Caco-2 (cell line): ENCODE data around the gene KIAA0319L. TPM values are rescaled to one million over a fixed set of nuclear protein-coding genes. Genes with fewer than 3 reads are reported as not detected.

Experiments used
- BruUV-seq: library from RNA; stranded (reverse); fragments of 400-500 nt; replicated peaks from 2 replicates; lab custom pipeline; 2021; lab: Mats Ljungman, UMichigan
- CTCF ChIA-PET: fragments of 300-600 bp; sonication (Branson Sonifier 250); formaldehyde crosslinking; loops from one replicate; lab custom pipeline; 2022; ENCODE audit warnings: antibody characterized with exemption; lab: Charles Lee
- POLR2A ChIA-PET: fragments of 300-600 bp; sonication (Branson Sonifier 250); formaldehyde crosslinking; loops from one replicate; lab custom pipeline; 2022; ENCODE audit warnings: antibody characterized with exemption; lab: Charles Lee
- DNase-seq, 2 experiments: peaks; one replicate each; pipeline versions ENCODE4 v3.0.0 to v3.0.0-alpha.2; 2020 to 2022
- H3K27me3 ChIP-seq: replicated peaks from 2 replicates; pipeline ENCODE4 v1.6.0; 2011; ENCODE audit warnings: low read length; ENCODE audit not compliant: control insufficient read depth, insufficient read depth
- H3K36me3 ChIP-seq: 2 replicates; pipeline ENCODE4 v1.5.1; 2011; ENCODE audit warnings: low read length; ENCODE audit not compliant: control insufficient read depth, insufficient read depth
- H3K4me1 ChIP-seq: fragments of 250-450 bp; sonication (Bioruptor Pico); 2 replicates; pipeline ENCODE4 v1.5.1; 2020; ENCODE audit warnings: mild to moderate bottlenecking
- H3K4me3 ChIP-seq: 2 replicates; pipeline ENCODE4 v1.5.1; 2011; ENCODE audit warnings: low read depth, mild to moderate bottlenecking, control low read depth, low read length
- H3K9me3 ChIP-seq: fragments of 250-450 bp; sonication (Bioruptor Pico); 2 replicates; pipeline ENCODE4 v1.5.1; 2020; ENCODE audit warnings: mild to moderate bottlenecking, moderate library complexity
- H3K27ac Mint-ChIP-seq: one replicate; pipeline ENCODE4 v1.8.0; 2022; ENCODE audit warnings: mixed read lengths; ENCODE audit not compliant: unreplicated experiment
- H3K27me3 Mint-ChIP-seq: one replicate; pipeline ENCODE4 v1.8.0; 2022; ENCODE audit warnings: mixed read lengths; ENCODE audit not compliant: insufficient read depth, unreplicated experiment
- H3K36me3 Mint-ChIP-seq: one replicate; pipeline ENCODE4 v1.8.0; 2022; ENCODE audit warnings: mild to moderate bottlenecking, mixed read lengths; ENCODE audit not compliant: insufficient read depth, unreplicated experiment
- H3K4me1 Mint-ChIP-seq: one replicate; pipeline ENCODE4 v1.8.0; 2022; ENCODE audit warnings: low read depth, mixed read lengths; ENCODE audit not compliant: unreplicated experiment
- H3K4me3 Mint-ChIP-seq: one replicate; pipeline ENCODE4 v1.8.0; 2022; ENCODE audit warnings: mild to moderate bottlenecking, moderate library complexity, mixed read lengths; ENCODE audit not compliant: unreplicated experiment
- H3K9me3 Mint-ChIP-seq: one replicate; pipeline ENCODE4 v1.8.0; 2022; ENCODE audit warnings: mixed read lengths; ENCODE audit not compliant: unreplicated experiment
- CTCF ChIP-seq, 2 experiments: fragments of 200-600 bp in 1 of 2; IDR thresholded peaks; 1 replicate in 1 of 2; 2 replicates in 1 of 2; pipeline versions ENCODE4 v1.5.1 to v1.8.0; 2011 to 2022; ENCODE audit warnings: antibody characterized with exemption in 1 of 2, control low read depth in 1 of 2, inconsistent platforms in 1 of 2, low read depth in 1 of 2, low read length in 1 of 2, mild to moderate bottlenecking in 1 of 2, moderate library complexity in 1 of 2; ENCODE audit not compliant: insufficient read depth in 1 of 2, severe bottlenecking in 1 of 2, unreplicated experiment in 1 of 2
- intact Hi-C: fragments of 100-400 bp; cut with micrococcal nuclease; formaldehyde crosslinking; loops from one replicate; pipeline ENCODE4 v1.10.0; 2022; ENCODE audit not compliant: unreplicated experiment
- total RNA-seq: library from RNA; stranded (reverse); gene quantifications from 2 replicates; pipeline ENCODE4 v1.2.3, GENCODE V29; 2022

The KIAA0319L gene
- total RNA-seq, 1 experiment from 2014 or later: 39.9 TPM

GRCh38 chr1:35447278-35447677, 109.9 kb downstream of the KIAA0319L start:
- no peaks in the 10 kb centered on the region for H3K27me3 ChIP-seq
- Mint-ChIP-seq H3K27ac (no peak overlapping the region), H3K4me3 (no peak overlapping the region), H3K4me1 (no peaks in the 10 kb centered on the region), H3K9me3 (no peaks in the 10 kb centered on the region), H3K27me3 (no peaks in the 10 kb centered on the region), H3K36me3 (peaks cover 6% of the 10 kb centered on the region)
- no peaks in the 10 kb centered on the region for H3K9me3 ChIP-seq
- H3K4me3 ChIP-seq: no peak overlapping the region
- no peak for DNase-seq
- H3K4me1 ChIP-seq: no peaks in the 10 kb centered on the region
- intact Hi-C loops: no loop called here
- CTCF ChIA-PET: interaction anchor here (0.6 kb wide), 1 partner anchor 263 kb away, joined by 6 read pairs; no protein-coding TSS in a partner anchor
- BruUV-seq: no TSS peak
- TF ChIP-seq CTCF (IDR thresholded peaks at IDR 0.05; ENCODE audit: insufficient read depth in 1 of 2, low read depth in 1 of 2, low read length in 1 of 2, severe bottlenecking in 1 of 2, unreplicated experiment in 1 of 2): no peak
- no peaks in the 10 kb centered on the region for H3K36me3 ChIP-seq
- POLR2A ChIA-PET: no interaction called here

- H3K27me3 ChIP-seq: no peaks in the 10 kb centered on the region
- no peaks in the 10 kb centered on the region for H3K4me1 ChIP-seq
- no peaks in the 10 kb centered on the region for H3K9me3 Mint-ChIP-seq
- H3K9me3 ChIP-seq: no peaks in the 10 kb centered on the region
- ChIA-PET CTCF (no interaction called here), POLR2A (no interaction called here)
- peaks cover 3% of the 10 kb centered on the region for H3K4me1 Mint-ChIP-seq
- H3K36me3 ChIP-seq: no peaks in the 10 kb centered on the region
- no peak for TF ChIP-seq CTCF (IDR thresholded peaks at IDR 0.05; ENCODE audit: insufficient read depth in 1 of 2, low read depth in 1 of 2, low read length in 1 of 2, severe bottlenecking in 1 of 2, unreplicated experiment in 1 of 2)
- no peaks in the 10 kb centered on the region for H3K27me3 Mint-ChIP-seq
- intact Hi-C loops: no loop called here
- H3K4me3 ChIP-seq: no peak overlapping the region
- no peak overlapping the region for H3K27ac Mint-ChIP-seq
- no peak for DNase-seq
- no TSS peak for BruUV-seq
- H3K4me3 Mint-ChIP-seq: no peak overlapping the region
- H3K36me3 Mint-ChIP-seq: peaks cover 4% of the 10 kb centered on the region
Observed at GRCh38 chr1:35444519-35444774, 112.8 kb downstream of the KIAA0319L start.

GRCh38 chr1:35443768-35444518, 113.3 kb downstream of the KIAA0319L start:
- Mint-ChIP-seq H3K27me3 (no peaks in the 10 kb centered on the region), H3K36me3 (peaks cover 9% of the 10 kb centered on the region), H3K27ac (no peak overlapping the region), H3K4me1 (peaks cover 7% of the 10 kb centered on the region), H3K9me3 (no peaks in the 10 kb centered on the region), H3K4me3 (no peak overlapping the region)
- TF ChIP-seq CTCF (IDR thresholded peaks at IDR 0.05; ENCODE audit: insufficient read depth in 1 of 2, low read depth in 1 of 2, low read length in 1 of 2, severe bottlenecking in 1 of 2, unreplicated experiment in 1 of 2): no peak
- no peaks in the 10 kb centered on the region for H3K36me3 ChIP-seq
- H3K9me3 ChIP-seq: no peaks in the 10 kb centered on the region
- POLR2A ChIA-PET: no interaction called here
- BruUV-seq: no TSS peak
- CTCF ChIA-PET: no interaction called here
- no peak for DNase-seq
- intact Hi-C loops: no loop called here
- no peaks in the 10 kb centered on the region for H3K4me1 ChIP-seq
- H3K27me3 ChIP-seq: no peaks in the 10 kb centered on the region
- no peak overlapping the region for H3K4me3 ChIP-seq
